IMR-90 (cell line): ENCODE results near the gene LGALS3. TPM values are rescaled to one million over a fixed set of nuclear protein-coding genes. Genes with fewer than 3 reads are reported as not detected.

Experiments used
- ATAC-seq: fragments of 200-7000 bp; cut with Tn5 transposase; 2 replicates; pipeline ENCODE4 v1.9.1; 2020; ENCODE audit warnings: low read depth, mild to moderate bottlenecking, moderate library complexity
- BruUV-seq: library from RNA; stranded (reverse); fragments of 400-500 nt; replicated peaks from 2 replicates; lab custom pipeline; 2021; lab: Mats Ljungman, UMichigan
- CTCF ChIA-PET: fragments of 300-600 bp; formaldehyde crosslinking; extraction: SDS; loops from one replicate; lab custom pipeline; 2021; ENCODE audit warnings: antibody characterized with exemption; lab: Yijun Ruan, JAX
- POLR2A ChIA-PET: fragments of 300-600 bp; sonication (Branson Sonifier 250); formaldehyde crosslinking; loops from one replicate; lab custom pipeline; 2022; ENCODE audit warnings: antibody characterized with exemption; ENCODE audit not compliant: unreplicated experiment; lab: Charles Lee
- DNase-seq: peaks from one replicate; pipeline ENCODE4 v3.0.0; 2013
- H2AFZ ChIP-seq: replicated peaks from 2 replicates; pipeline ENCODE3; 2013; ENCODE audit warnings: low read length, mild to moderate bottlenecking; ENCODE audit not compliant: poor library complexity
- H2AK5ac ChIP-seq: 2 replicates; pipeline ENCODE4 v1.6.1; 2013; ENCODE audit warnings: low read depth, low read length, inconsistent platforms
- H2AK9ac ChIP-seq: replicated peaks from 2 replicates; pipeline ENCODE3; 2013; ENCODE audit warnings: mild to moderate bottlenecking, low read depth, low read length, moderate library complexity; ENCODE audit not compliant: poor library complexity
- H2BK120ac ChIP-seq: 2 replicates; pipeline ENCODE4 v1.6.1; 2013; ENCODE audit warnings: low read depth, low read length, inconsistent platforms
- H2BK15ac ChIP-seq: 3 replicates; pipeline ENCODE4 v1.6.1; 2013; ENCODE audit warnings: low read depth, low read length, inconsistent platforms
- H2BK20ac ChIP-seq: 2 replicates; pipeline ENCODE4 v1.6.1; 2013; ENCODE audit warnings: low read depth, mild to moderate bottlenecking, inconsistent platforms, low read length, moderate library complexity
- H2BK5ac ChIP-seq: 2 replicates; pipeline ENCODE4 v1.6.1; 2013; ENCODE audit warnings: mild to moderate bottlenecking, low read depth, low read length, inconsistent platforms; ENCODE audit not compliant: poor library complexity, severe bottlenecking
- H3K14ac ChIP-seq: replicated peaks from 2 replicates; pipeline ENCODE4 v1.6.1; 2013; ENCODE audit warnings: low read depth, low read length, inconsistent platforms
- H3K18ac ChIP-seq: 2 replicates; pipeline ENCODE4 v1.6.1; 2013; ENCODE audit warnings: low read depth, low read length, control low read depth
- H3K23ac ChIP-seq: 2 replicates; pipeline ENCODE4 v1.6.1; 2013; ENCODE audit warnings: low read depth, low read length, inconsistent platforms
- H3K27ac ChIP-seq: 2 replicates; pipeline ENCODE4 v1.5.1; 2013; ENCODE audit warnings: mild to moderate bottlenecking, control low read depth, low read length; ENCODE audit not compliant: insufficient read depth
- H3K27me3 ChIP-seq: 2 replicates; pipeline ENCODE4 v1.6.1; 2013; ENCODE audit warnings: low read length; ENCODE audit not compliant: control insufficient read depth, insufficient read depth
- H3K36me3 ChIP-seq: 2 replicates; pipeline ENCODE4 v1.6.1; 2013; ENCODE audit warnings: low read length, mixed read lengths; ENCODE audit not compliant: control insufficient read depth, insufficient read depth
- H3K4ac ChIP-seq: 2 replicates; pipeline ENCODE4 v1.6.1; 2013; ENCODE audit warnings: low read depth, low read length, inconsistent platforms
- H3K4me1 ChIP-seq: 2 replicates; pipeline ENCODE4 v1.6.1; 2013; ENCODE audit warnings: low read length, mixed read lengths; ENCODE audit not compliant: control insufficient read depth, insufficient read depth
- H3K4me2 ChIP-seq: 2 replicates; pipeline ENCODE4 v1.6.1; 2013; ENCODE audit warnings: low read depth, mild to moderate bottlenecking, control low read depth, low read length, moderate library complexity
- H3K4me3 ChIP-seq: 2 replicates; pipeline ENCODE4 v1.5.1; 2013; ENCODE audit warnings: low read depth, mild to moderate bottlenecking, control low read depth, low read length, moderate library complexity; ENCODE audit not compliant: insufficient read depth
- H3K56ac ChIP-seq: 2 replicates; pipeline ENCODE4 v1.6.1; 2013; ENCODE audit warnings: low read length, inconsistent platforms; ENCODE audit not compliant: insufficient read depth; ENCODE audit errors: extremely low read depth
- H3K79me1 ChIP-seq, 2 experiments: 2 replicates each; pipeline ENCODE4 v1.6.1; 2013; ENCODE audit warnings: low read length in 2 of 2, inconsistent platforms in 1 of 2, low read depth in 1 of 2
- H3K9ac ChIP-seq: 2 replicates; pipeline ENCODE4 v1.6.1; 2013; ENCODE audit warnings: low read depth, low read length, control low read depth
- H3K9me1 ChIP-seq: 2 replicates; pipeline ENCODE4 v1.6.1; 2013; ENCODE audit warnings: low read length, inconsistent platforms; ENCODE audit not compliant: insufficient read depth
- H3K9me3 ChIP-seq: 2 replicates; pipeline ENCODE4 v1.6.1; 2013; ENCODE audit warnings: low read length; ENCODE audit not compliant: control insufficient read depth, insufficient read depth
- H4K20me1 ChIP-seq: 2 replicates; pipeline ENCODE4 v1.6.1; 2013; ENCODE audit warnings: low read length, inconsistent platforms; ENCODE audit not compliant: insufficient read depth
- H4K5ac ChIP-seq: 2 replicates; pipeline ENCODE4 v1.6.1; 2013; ENCODE audit warnings: mild to moderate bottlenecking, low read depth, low read length, control low read depth
- H4K8ac ChIP-seq, 2 experiments: 2 replicates each; pipeline ENCODE4 v1.6.1; 2013; ENCODE audit warnings: low read depth in 2 of 2, low read length in 2 of 2, control low read depth in 1 of 2, inconsistent platforms in 1 of 2
- H4K91ac ChIP-seq: 2 replicates; pipeline ENCODE4 v1.6.1; 2013; ENCODE audit warnings: low read depth, low read length, inconsistent platforms; ENCODE audit not compliant: insufficient read depth
- BHLHE40 ChIP-seq: fragments of 150-350 bp; IDR thresholded peaks from 2 replicates; pipeline ENCODE4 v1.6.1; 2016; ENCODE audit warnings: mild to moderate bottlenecking, low read depth, low read length
- MXI1 ChIP-seq: IDR thresholded peaks from 2 replicates; pipeline ENCODE4 v1.6.1; 2012; ENCODE audit warnings: low read depth, mild to moderate bottlenecking, low read length, moderate library complexity, borderline replicate concordance
- NFE2L2 ChIP-seq: fragments of 150-350 bp; IDR thresholded peaks from 2 replicates; pipeline ENCODE4 v1.6.1; 2016; ENCODE audit warnings: low read depth, mild to moderate bottlenecking, low read length
- RCOR1 ChIP-seq: IDR thresholded peaks from 2 replicates; pipeline ENCODE4 v1.6.1; 2012; ENCODE audit warnings: mild to moderate bottlenecking, low read length, improper control_type of control experiment; ENCODE audit not compliant: insufficient replicate concordance
- SMC3 ChIP-seq: fragments of 150-350 bp; IDR thresholded peaks from 2 replicates; pipeline ENCODE4 v1.6.1; 2016; ENCODE audit warnings: low read depth, mild to moderate bottlenecking, antibody characterized with exemption, low read length, moderate library complexity
- WGBS, 2 experiments: methylation state at CpG; one replicate each; pipeline versions ENCODE4 v1.1.5 to v1.1.7; 2013; ENCODE audit warnings: missing lambda C conversion rate in 2 of 2; ENCODE audit not compliant: insufficient read length in 1 of 2; ENCODE audit errors: extremely low coverage in 2 of 2; 5-methylcytosine and 5-hydroxymethylcytosine counted together
- dilution Hi-C: fragments of 300-500 bp; cut with HindIII; formaldehyde crosslinking; loops from one replicate; pipeline ENCODE4 v1.14.3; 2018; ENCODE audit warnings: low sequenced_read_pairs; ENCODE audit not compliant: unreplicated experiment
- in situ Hi-C: fragments of 300-500 bp; cut with MboI; formaldehyde crosslinking; loops from 3 replicates; pipeline ENCODE4 v1.14.3; 2019; ENCODE audit warnings: low sequenced_read_pairs, inconsistent platforms, mixed read lengths
- intact Hi-C: fragments of 100-400 bp; cut with micrococcal nuclease; formaldehyde crosslinking; loops from 2 replicates; pipeline ENCODE4 v1.10.0; 2022
- polyA plus RNA-seq, 3 experiments: library from polyadenylated mRNA; depleted of rRNA; stranded (reverse); fragments of >200 nt; gene quantifications; 2 replicates each; pipeline ENCODE4 v1.2.3, GENCODE V29; 2012; ENCODE audit warnings: low replicate concordance in 1 of 3
- total RNA-seq: library from RNA; depleted of rRNA; stranded (reverse); fragments of >200 nt; gene quantifications from 2 replicates; pipeline ENCODE4 v1.2.3, GENCODE V29; 2012
- TF ChIP-seq, protein P1 (sequence below): fragments of 150-350 bp; IDR thresholded peaks from 2 replicates; pipeline ENCODE4 v1.6.1; 2017; ENCODE audit warnings: mild to moderate bottlenecking, antibody characterized with exemption, low read length, low read depth

LGALS3 gene
- total and polyA plus RNA-seq, 2 of the 4 experiments (the other 2 are of a cell fraction) = 84.4 to 171 TPM

DNA sequence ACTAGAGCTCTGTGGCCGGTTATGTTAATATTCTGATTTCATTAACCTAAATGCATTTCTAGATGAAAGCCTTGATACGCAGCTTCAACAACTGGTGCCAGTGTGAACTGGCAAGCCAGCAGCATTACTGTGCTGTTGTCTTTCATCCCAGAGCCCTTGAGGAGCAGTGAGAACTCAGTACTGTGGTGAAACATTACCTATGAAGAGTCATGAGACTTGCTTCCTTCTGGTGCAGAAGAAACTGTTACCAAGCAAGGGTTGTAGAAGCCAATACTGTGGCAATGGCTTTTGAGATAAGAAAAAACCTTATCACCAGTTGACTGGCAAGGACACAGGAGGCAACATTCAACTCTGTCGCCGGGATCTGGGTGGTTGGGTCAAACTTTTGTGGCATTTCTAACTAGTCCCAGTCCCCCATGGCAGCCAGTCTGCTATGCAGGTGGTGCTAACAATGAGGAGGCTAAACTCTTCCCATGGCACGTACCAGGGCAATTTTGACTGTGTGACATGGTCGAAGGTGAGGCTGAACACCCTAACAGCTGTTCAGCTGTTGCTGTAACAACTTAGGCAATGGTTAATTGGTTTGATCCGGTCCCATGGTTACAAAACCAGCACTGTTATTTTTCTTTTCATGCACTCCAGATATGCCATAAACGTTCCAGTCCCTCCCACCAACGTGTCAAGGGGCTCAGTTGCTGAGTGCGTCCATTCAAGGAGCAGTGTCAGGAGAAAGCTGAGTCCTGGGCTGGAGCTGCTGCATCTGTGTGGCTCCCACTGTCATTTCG, 12.6 kb upstream of the LGALS3 start:
- no peak overlapping the region for H4K91ac ChIP-seq
- DNase-seq = no peak
- dilution Hi-C loops (no loop called here), in situ Hi-C loops (no loop called here), intact Hi-C loops (no loop called here)
- H3K56ac ChIP-seq = no peak overlapping the region
- H3K27me3 ChIP-seq = no peaks in the 10 kb centered on the region
- ATAC-seq = no peak
- H2BK5ac ChIP-seq = no peak overlapping the region
- BruUV-seq = no TSS peak
- H3K4me3 ChIP-seq = no peak overlapping the region
- no peaks in the 10 kb centered on the region for H4K20me1 ChIP-seq
- H2BK15ac ChIP-seq = no peak overlapping the region
- H2AK5ac ChIP-seq = peak overlapping the region; percentile 56; the same call in 1 of the 2 replicates
- H3K18ac ChIP-seq = no peak overlapping the region
- no peaks in the 10 kb centered on the region for H3K36me3 ChIP-seq
- H2BK20ac ChIP-seq = no peak overlapping the region
- ChIA-PET POLR2A (no interaction called here), CTCF (interaction anchor here (1.0 kb wide), 1 partner anchor 8 kb away, joined by 9 read pairs; no protein-coding TSS in a partner anchor)
- H3K9ac ChIP-seq = no peak overlapping the region
- H2AFZ ChIP-seq = no peak overlapping the region
- TF ChIP-seq NFE2L2 (no peak), SMC3 (no peak), RCOR1 (no peak), MXI1 (no peak), BHLHE40 (no peak)
- TF ChIP-seq, protein P1, sequence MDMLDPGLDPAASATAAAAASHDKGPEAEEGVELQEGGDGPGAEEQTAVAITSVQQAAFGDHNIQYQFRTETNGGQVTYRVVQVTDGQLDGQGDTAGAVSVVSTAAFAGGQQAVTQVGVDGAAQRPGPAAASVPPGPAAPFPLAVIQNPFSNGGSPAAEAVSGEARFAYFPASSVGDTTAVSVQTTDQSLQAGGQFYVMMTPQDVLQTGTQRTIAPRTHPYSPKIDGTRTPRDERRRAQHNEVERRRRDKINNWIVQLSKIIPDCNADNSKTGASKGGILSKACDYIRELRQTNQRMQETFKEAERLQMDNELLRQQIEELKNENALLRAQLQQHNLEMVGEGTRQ = no peak
- H4K8ac ChIP-seq = no peak overlapping the region
- H2AK9ac ChIP-seq = no peak overlapping the region
- peaks cover 4% of the 10 kb centered on the region for H3K9me1 ChIP-seq
- no peaks in the 10 kb centered on the region for H3K9me3 ChIP-seq
- no peak overlapping the region for H2BK120ac ChIP-seq
- H3K27ac ChIP-seq = no peak overlapping the region
- WGBS, 2 experiments = 66% methylated on average over 5 of the region's 11 CpGs; no CpG with 5 or more reads in 1 of the 2 experiments
- H3K23ac ChIP-seq = no peak overlapping the region
- H3K14ac ChIP-seq = no peak overlapping the region
- H3K4me2 ChIP-seq = no peak overlapping the region
- H3K4me1 ChIP-seq = peaks cover 2% of the 10 kb centered on the region; the same call in 1 of the 2 replicates
- no peaks in the 10 kb centered on the region for H3K79me1 ChIP-seq
- no peak overlapping the region for H3K4ac ChIP-seq
- no peak overlapping the region for H4K5ac ChIP-seq
